GM19035 (cell line): ENCODE results near the gene MAPK6.
"Not testable (repeated sequence)": the region's sequence is repeated elsewhere in the genome, so short reads cannot be mapped to it uniquely, and the experiment has no call there.

Experiments used
- ATAC-seq: cut with Tn5 transposase; IDR thresholded peaks from one replicate; pipeline ENCODE4 v1.9.1; 2021; ENCODE audit not compliant: unreplicated experiment

The MAPK6 gene

DNA sequence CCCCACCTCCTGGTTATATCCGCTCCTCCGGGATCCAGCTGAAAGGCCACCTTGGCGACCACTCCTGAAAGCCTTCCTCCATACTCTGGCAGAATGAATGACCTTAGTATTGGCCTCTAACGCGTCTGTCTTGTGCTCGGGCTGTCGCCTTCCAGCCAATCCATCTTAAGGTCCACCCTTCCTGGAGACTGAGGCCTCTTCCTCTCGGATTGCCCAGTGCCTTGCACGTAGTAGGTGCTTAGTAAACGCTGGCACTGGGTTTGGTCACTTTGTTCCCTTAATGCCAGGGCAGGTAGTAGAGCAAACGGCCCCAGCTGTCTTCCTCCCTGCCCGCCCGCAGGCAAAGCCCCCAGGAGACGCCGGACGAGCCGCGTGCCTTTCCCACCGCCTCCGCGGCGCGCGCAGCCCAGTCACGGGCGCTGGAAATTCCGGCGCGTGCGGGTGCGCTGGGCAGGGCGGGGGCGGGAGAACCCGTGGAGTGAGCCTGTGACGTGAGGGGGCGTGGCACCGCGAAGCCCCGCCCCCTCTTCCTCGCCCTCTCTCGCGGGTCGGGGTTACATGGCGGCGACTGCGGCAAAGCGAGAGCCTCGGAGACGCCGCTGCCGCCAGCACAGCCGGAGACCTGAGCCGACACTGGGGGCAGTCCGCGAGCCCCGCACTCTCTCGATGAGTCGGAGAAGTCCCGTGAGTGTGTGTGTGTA lies at the start of gene MAPK6:
Gene MAPK6 (plus strand): TSS at position 527 of the 701 bp plus-strand sequence. CDS start 27,242 bp downstream, outside the sequence.
- ATAC-seq: peak; percentile 74

DNA sequence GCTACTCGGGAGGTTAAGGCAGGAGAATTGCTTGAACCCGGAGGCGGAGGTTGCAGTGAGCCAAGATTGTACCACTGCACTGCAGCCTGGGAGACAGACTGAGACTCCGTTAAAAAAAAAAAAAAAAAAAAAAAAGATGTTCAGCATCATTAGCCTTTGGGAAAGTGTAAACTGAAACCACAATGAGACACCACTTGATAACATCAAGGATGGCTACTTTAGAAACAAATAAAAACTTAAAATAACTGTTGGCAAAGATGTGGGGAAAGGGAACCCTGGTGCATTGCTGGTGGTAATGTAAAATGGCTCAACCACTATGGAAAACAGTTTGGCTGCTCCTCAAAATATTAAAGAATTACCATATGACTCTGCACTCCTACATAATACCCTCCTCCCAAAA lies 49.3 kb upstream of the MAPK6 start:
- no peak for ATAC-seq

DNA sequence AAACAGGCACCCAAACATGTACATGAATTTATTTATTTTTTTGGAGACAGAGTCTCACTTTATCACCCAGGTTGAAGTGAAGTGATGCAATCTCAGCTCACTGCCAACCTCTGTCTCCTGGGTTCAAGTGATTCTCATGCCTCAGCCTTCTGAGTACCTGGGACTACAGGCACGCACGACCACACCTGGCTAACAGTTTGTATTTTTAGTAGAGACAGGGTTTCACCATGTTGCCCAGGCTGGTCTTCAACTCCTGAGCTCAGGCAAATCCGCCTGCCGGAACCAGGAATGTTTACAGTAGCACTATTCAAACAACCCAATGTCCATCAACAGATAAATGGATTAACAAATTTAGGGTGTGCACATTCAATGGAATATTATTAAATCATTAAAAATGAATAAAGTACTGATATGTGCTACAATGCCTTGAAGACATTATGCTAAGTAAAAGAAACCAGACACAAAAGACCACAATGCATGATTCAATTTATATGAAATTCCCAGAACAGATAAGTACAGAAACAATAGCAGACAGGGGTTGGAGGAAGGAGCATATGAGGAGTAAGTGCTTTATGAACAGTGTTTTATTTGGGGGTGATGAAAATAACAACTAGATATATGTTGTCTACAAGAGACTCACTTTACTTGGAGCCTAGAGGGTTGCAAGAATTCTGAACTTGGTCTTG lies 48.7 kb upstream of the MAPK6 start:
- no peak for ATAC-seq

DNA sequence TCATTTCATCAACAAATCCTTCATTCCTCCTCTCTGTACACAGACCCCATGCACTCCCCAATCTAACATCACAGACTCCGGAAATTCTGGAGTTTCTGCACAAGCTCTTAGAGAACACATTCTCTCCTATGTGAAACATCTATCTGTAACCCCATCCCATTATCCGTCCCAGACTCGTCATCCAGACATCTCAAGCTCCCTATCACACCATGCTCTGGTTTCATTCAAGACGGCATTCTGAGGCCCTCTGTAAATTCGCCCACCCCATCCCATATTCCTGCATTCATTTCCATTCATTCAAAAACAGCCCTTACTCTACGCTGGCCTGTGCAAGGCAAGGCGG lies 48.0 kb upstream of the MAPK6 start:
- ATAC-seq: peak; percentile 10

DNA sequence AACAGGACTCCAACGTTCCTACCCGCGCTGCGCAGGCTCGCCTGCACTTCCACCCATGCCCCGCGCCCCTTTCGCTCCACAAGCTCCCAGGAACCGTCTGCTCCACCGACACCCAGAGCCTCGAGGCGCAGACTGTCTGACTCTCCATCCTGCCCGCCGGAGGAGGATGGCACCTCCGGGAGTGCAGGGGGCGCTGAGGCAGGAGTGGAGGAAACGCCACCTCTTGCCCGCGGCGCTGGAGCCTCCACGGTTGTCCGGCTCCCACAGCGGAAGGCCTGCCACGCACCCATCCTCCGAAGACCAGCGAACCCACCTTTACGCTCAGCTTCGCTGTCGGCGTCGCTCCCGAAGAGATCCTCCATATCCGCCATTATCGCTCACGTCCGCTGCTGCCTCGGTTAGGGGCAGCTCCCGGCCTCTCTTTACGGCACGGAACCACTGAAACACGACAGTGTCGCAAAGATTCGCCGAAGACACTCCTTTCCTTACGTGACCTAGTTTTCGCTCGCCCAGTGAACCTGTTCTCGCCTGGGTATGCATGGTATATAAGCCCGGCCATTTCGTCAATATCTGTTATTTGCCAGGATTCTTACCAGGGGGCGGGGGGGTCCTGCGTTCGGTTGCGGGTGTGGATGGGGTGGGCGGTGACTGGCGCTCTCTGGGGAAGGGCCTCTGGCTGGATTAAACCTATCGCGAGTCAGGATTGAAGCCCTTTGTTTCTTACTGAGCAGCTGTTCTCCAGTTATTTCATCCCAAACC lies 47.5 kb upstream of the MAPK6 start, which contains the start of gene LEO1:
Gene LEO1 (minus strand): TSS at position 404 of the 759 bp plus-strand sequence. CDS start 33 bp downstream, at position 371.
- peak; percentile 88 for ATAC-seq

DNA sequence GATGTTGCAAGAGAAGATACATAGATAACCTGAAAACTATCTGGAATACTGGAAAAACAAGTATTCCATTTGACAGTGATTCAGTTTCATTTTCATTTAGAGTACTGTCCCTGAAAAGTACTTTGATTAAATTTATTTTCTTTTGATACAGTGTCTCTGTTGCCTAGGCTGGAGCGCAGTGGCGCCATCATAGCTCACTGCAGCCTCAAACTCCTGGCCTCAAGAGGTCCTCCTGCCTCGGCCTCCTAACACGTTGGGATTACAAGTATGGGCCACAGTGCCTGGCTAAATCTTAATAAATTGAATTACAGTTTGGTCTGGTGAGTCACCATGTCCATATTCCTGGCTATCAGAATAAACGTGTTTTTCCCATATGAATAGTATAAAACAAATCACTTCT lies 45.8 kb upstream of the MAPK6 start:
- ATAC-seq: no peak

DNA sequence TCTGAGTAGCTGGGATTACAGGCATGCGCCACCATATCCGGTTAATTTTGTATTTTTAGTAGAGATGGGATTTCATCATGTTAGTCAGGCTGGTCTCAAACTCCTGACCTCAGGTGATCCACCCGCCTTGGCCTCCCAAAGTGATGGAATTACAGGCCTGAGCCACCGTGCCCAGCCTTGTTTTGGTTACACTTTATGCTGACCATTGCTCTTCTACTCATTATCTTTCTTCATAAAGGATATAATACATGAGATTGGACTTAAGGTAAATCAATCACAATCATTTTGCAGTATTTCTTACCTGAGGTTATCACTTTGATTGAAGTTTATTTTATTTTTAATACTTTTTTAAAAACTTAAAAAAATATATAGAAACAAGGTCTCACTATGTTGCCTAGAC lies 45.2 kb upstream of the MAPK6 start:
- ATAC-seq: no peak

DNA sequence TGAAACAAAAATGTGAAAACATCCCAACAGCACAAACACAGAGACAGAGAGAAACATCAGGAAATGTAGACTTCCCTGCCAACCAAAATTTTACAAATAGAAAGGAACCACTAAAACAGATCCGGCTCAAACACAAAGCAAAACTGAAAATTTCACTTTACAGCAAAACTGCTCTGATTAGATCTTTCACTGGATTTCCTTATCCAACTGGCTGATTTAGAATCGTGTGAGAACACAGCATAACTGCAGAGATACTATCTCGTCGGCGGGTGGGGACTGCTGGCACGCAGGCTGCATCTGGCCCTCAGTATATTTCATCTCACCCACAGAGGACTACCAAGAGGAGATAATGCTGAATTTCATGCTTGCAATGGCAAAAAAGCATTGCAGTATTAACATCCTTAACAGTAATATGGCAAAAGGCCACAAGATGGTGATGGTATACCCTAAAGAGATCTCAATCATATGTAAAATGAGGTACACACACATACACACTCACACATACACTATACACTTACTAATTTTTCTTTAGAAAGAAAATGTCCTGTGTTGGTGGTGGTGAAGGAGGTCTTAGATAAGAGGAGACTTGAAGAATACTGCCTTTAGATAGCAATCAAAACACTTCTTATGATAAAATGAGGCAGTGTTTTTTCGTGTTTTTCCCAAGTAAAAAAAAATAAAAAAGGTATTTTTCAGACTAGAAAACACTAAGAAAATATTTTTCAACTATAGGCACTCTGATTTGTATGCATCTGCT lies 36.8 kb upstream of the MAPK6 start:
- ATAC-seq: peak; percentile 93

GRCh38 chr15:51982770-51983103 lies 36.3 kb upstream of the MAPK6 start:
- no peak for ATAC-seq

- no peak for ATAC-seq
These were observed 27.9 kb upstream of the MAPK6 start for GRCh38 chr15:51991141-51991540.

DNA sequence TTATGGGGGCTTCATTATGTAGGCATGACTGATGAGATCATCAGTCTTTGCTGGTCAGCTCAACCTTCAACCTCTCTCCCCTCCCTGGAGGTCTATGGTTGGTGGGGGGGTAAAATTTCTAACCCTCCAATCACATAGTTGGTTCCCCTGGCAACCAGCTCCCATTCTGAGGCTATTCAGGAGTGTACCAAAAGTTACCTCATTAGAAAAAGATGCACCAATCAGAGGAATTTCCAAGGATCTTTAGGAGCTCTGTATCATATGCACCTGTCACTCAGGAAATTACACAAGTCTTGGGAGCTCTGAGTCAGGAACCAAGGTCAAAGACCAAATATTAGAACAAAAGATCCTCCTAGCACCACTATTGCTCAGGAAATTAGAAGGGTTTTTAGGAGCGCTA lies 26.1 kb upstream of the MAPK6 start:
- ATAC-seq: no peak

DNA sequence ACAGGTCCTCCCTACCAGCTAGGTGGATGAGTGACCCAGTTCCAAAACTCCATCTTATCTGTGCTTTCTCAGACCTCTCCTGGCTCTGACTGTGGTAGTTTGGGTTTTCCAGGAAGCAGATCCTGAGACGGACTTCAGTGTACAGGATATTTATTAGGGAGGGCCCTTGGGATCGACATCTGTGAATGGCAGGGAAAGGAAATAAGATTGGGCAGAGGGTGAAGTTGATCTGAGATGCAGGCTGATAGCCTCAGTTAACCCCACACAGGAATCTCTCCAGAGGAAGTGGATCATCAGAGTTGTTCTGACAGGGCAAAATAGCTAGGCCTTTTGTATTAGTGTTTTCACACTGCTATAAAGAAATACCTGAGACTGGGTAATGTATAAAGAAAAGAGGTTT lies 16.7 kb upstream of the MAPK6 start:
- ATAC-seq: no peak

GRCh38 chr15:52003089-52003488 lies 15.9 kb upstream of the MAPK6 start:
- not testable (repeated sequence) for ATAC-seq

GRCh38 chr15:52003710-52004109 lies 15.3 kb upstream of the MAPK6 start:
- ATAC-seq: no peak

DNA sequence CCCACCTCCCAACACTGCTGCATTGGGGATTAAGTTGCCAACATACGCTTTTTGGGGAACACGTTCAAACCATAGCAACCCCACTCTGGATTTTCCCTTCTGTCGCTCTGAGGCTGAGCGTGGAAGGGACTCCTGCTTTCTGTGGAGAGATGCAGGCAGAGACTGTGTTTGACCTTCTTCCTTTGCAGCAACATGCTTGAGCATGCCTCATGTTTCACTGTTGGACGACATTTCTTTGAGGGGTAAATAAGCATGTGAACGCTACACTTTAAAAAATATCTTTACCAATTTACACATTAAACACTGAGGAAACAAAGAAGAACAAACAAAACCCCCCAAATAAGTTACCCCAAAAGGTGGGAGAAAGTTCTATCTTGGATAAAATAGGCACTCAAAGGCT lies 14.2 kb upstream of the MAPK6 start:
- no peak for ATAC-seq

- peak; percentile 80 for ATAC-seq
These were observed 13.0 kb upstream of the MAPK6 start for GRCh38 chr15:52005748-52006701.

DNA sequence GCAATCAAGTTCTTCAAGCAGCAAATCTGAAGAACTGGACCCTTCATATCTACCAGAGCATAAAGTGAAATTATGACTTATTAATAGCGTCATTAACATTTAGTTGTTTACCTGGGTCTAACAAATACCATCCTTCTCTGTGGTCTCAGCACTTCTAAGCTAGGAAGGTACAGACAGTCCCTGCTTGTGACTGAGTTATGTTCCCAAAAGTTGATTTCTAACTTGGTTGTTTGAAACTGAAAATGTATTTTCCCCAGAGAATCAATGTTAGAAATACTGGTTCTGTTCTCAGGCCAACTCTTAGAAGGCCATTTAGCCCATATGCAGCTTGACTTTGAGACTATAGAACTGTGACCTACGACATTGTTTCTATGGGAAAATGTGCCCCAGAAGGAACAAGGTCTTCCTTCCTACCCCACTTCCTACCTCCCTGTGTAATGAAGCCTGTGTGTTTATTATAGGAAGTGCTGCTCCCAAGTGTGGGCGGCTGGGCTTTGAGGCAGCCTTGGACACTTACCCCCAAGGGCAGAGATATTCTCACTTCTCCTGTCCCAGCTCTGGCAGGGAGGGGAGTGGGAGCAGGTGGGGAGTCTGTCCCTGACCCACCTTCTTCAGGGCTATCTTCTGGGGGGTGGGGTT lies 12.2 kb upstream of the MAPK6 start:
- peak; percentile 37 for ATAC-seq

GRCh38 chr15:52008359-52008697 lies 10.7 kb upstream of the MAPK6 start:
- no peak for ATAC-seq

DNA sequence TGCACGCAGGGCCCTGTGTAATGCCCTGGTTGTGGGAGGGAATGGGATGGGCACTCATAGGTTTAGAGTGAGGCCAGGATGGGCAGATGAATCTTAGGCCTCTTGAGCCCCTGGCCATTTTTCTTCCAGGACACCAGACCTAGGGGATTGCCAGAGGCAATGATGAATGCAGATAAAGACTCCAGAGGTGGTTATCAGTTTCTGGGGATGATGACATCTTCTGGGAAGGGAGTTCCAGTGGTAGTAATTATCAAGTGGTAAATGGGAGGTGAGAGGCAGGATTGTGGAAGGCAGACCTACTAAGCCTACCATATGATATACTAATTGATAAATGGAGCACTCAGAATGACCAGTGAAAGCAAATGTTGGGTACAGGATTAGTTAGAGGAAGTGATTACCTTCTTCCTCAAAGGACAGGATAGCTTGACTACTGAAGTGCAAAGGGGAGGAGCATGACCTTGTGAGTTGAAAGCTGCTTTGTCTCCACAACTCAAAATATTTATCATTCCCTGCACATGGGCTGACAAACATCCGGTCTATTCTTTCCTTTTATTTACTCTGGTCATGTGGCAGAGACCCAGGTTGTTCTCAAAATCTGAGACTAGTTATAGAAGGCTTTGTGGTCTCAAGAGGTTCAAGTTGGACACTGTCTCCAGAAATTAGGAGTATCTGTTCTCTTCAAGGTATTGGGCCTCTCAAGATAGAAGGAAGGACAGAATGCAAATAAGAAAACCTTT lies 10.2 kb upstream of the MAPK6 start:
- ATAC-seq: no peak
